NCI-H128 (cell line): ENCODE measurements around the gene TFG.
"Not testable (repeated sequence)": the region's sequence is repeated elsewhere in the genome, so short reads cannot be mapped to it uniquely, and the experiment has no call there.

Source experiments
- DNase-seq: peaks from one replicate; lab custom pipeline; 2025; ENCODE audit not compliant: unreplicated experiment; lab: John Stamatoyannopoulos, UW

Gene TFG

GRCh38 chr3:100708989-100709841 lies at the start of gene TFG:
Gene TFG (plus strand): TSS chr3:100709494. CDS start chr3:100713686, 4,192 bp downstream.
- peak; percentile 95 for DNase-seq

DNA sequence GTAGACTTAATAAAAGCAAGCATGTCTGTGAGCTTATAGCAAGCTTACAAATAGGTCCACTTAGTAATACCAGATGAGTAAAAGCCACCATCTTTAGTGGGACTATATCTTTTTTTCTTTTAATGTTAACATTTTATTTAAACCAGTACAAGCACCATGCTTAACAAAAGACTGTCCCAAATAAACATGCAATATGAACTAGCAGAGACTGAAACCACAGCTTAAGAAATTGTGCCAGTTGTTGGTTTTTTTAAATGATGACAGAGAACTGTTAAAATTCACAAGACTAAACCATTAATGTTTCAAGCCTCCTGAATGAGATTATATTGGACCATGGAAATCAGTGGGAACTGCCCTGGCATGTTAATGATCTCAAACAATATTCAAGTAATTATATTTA lies 48.0 kb upstream of the TFG start:
- not testable (repeated sequence) for DNase-seq

DNA sequence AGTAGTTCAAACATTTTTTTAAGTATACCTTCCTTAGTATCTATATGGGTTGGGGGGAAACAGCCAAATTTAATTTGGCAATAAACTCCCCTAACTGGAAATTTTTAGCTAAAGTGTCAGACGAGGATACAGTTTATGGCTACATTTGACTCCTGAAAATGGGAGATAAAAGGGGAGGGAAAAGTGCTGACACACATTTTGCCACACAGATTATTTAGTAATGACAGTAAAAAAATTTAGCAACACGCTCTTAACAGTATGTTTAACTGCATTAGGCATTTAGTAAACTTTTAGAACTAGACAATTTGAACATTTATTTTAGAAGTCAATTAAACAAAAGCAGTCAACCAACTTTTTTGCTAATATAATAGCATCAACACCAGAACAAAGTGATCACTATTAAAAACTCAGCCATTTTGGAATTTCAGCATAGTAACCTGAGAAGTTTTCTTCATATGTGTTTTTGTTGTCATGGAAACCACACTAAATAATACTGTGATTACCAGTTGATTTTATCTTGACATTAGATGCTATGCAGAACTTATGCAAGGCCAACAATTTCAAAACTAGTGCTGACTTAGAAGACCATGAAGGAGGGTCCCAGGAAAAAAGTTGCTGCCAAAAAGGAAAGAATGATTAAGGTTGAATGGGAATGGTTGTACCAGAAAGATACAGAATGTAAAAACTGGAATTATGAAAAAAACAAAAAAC lies 47.0 kb upstream of the TFG start:
- DNase-seq, result no peak

DNA sequence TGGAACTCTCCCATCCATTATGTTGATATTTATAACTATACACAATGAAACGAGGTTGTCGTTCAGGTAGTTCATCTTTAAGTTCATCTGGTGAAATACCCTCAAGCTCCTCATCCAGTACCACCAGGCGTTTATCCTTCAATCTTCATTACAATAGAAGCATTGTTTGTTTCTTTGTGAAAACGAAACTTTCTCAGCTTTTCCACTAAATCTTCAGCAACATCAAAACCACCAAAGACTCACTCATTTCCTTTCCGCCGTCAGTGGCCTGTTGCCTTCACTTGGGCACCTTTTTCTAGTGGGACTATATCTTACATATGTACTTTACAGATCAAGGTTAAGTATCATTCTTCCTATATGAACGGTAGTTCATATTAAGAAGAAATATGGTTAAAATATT lies 44.1 kb upstream of the TFG start:
- DNase-seq, result no peak

- not testable (repeated sequence) for DNase-seq
Measured at GRCh38 chr3:100666699-100667098, 42.6 kb upstream of the TFG start.

DNA sequence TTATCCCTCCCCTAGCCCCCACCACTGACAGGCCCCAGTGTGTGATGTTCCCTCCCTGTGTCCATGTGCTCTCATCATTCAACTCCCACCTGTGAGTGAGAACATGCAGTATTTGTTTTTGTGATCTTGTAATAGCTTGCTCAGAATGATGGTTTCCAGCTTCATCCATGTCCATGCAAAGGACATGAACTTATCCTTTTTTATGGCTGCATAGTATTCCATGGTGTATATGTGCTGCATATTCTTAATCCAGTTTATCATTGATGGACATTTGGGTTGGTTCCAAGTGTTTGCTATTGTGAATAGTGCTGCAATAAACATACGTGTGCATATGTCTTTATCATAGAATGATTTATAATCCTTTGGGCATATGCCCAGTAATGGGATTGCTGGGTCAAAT lies 42.0 kb upstream of the TFG start:
- not testable (repeated sequence) for DNase-seq

- not testable (repeated sequence) for DNase-seq
Measured at GRCh38 chr3:100670995-100671394, 38.3 kb upstream of the TFG start.

- no peak for DNase-seq
Measured at GRCh38 chr3:100681496-100681895, 27.8 kb upstream of the TFG start.

GRCh38 chr3:100682056-100682853 lies 27.0 kb upstream of the TFG start:
- no peak for DNase-seq

DNA sequence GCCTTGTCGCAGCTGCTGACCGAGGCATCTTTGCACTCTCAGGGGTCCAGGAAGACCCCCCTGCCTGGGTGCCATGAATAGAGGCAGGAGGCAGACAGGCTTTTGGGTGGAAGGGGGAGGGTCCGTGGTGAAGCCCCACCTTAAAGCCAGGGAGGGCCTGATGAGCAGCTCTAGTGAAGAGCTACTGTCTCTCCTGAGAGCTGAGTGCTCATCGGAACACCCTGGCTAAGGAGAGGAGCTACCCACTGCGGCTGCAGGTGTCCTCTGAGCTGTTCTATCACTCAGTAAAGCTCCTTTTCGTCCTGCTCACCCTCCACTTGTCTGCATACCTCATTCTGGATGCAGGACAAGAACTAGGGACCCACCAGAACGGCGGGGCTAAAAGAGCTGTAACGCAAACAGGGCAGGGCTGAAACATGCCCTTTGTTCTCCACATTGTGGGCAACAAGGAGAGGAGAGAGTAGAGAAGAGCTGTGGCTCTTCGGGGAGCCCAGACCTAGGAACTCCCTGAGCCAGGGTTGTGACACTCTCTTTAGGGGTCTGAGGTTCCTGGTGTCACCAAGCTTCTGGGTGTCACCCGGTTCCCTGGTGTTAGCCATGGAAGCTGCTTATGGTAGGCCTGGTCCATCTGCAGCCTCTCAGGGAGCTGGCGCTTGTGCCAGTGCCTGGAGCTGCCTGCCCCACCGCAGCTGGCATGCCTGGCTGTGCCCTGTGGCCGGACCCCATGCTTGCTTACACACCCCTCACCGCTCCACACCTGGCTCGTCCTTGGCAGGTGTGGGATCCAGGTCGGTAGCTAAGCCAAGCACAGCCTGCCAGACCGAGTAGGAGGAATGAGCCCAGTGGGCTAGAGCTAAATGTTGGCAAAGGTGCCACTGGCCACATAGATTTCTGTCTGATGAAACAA lies 26.2 kb upstream of the TFG start:
- DNase-seq, result no peak

DNA sequence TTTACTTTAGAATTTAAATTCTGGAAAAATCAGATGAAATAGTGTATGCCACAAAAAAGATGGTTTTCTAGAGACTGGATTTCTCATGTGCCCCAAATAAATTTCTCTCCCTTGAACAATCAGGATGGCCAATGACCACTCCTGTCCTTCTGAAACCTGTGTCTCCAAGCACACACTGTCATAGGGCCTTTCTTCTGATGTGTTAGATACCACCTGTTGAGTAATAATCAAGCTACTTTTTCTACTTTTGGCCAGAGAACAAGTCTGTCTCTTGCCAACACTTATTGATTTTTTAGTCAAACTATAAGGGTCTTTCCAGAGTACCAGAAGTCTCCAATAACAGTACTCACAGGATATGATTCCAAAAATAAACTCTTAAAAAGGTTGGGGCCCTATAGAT lies 16.1 kb upstream of the TFG start:
- DNase-seq, result no peak

GRCh38 chr3:100695696-100696095 lies 13.6 kb upstream of the TFG start:
- no peak for DNase-seq

DNA sequence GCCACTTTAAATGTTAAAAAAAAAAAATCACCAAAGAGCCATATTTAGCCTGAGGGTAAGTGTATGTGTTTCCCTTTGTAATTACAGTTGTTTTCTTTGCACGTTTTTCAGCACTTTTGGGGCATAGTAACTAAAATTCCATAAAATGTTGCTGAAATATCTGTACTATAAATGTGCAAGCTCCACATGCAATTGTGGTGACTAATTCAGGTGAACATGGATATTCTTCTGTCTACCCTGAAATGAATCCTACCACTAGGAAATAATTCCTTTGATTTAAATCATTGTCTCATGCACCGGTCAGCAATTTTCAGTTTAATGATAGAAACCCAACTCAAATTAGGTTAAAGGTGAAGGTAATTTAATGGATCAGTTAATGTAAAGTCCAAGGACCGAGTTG lies 13.1 kb upstream of the TFG start:
- no peak for DNase-seq

DNA sequence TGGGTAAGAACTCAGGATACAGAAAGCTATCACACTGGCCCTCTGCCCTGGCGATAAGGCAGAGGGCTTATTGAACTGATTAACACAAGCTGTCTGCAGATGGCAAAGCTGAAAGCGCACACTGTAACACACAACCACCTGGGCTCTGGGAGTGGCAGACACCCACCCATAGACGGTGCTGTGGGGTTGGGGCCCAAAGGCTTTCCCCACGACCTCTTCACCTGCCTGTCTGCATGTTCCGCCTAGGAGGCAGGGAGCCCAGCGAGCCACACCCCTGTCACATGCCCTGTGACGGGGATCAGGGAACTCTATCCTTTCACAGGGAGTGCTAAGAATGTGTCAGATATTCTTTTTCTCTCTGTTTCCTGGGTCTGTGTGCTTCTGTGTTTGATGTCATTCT lies 12.1 kb upstream of the TFG start:
- DNase-seq, result no peak

DNA sequence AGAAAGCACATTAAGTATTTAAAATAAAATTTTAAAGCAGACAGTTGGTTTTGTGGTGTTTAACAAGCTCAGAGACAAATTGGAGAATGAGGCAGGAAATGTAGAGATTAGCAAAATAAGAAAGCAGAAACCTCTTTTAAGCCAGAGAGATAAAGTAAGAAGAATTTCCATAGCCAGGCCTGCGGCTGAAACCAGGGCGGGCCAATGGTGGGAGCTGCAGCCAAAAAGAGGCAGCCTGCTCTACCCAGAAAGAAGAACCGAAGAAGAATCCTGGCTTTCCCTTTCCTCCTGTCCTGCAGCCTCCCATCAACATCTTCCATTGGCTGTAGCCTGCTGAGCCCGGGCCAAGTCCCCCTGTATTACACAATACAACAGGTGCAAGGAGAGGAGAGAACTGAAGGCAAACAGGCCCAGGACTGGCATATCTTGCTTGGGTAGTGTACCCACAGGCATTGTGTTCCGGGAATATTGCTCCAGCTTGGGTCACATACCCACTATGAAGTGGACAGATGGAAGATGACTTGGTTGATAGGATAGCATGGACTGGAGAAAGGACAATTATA lies 11.5 kb upstream of the TFG start:
- no peak for DNase-seq

DNA sequence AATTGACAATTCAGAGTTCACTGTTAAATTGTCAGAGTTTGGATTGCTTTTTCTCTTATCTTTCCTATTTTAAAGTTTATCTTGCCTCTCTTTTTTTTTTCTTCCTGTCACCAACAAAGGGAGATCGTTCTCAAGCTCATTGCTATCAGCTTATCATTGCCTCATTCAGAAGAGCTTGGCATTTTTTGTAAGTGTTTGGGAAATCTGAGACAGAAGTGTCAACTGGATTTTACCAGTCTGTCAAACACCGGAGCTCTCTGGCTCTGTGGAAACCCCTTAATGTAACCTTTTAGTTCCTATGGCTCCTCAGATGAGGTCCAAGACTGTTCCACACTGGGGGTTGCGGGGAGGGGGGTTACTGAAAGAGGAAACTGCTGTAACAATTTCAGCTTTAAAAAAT lies 10.6 kb upstream of the TFG start:
- no peak for DNase-seq

- no peak for DNase-seq
Measured at GRCh38 chr3:100700708-100701107, 8.6 kb upstream of the TFG start.

- DNase-seq, result no peak
Measured at GRCh38 chr3:100702082-100702979, 7.0 kb upstream of the TFG start.

GRCh38 chr3:100702980-100703345 lies 6.3 kb upstream of the TFG start:
- no peak for DNase-seq
